ENCODE measurements around the gene SIVA1. TPM values are rescaled to one million over a fixed set of nuclear protein-coding genes. Genes with fewer than 3 reads are reported as not detected.
A peak's percentile ranks its signal among the peaks of the same experiment; 100 is the strongest.

The SIVA1 gene
- total and polyA plus RNA-seq, 4 donors, result 67.5 to 212 (median 128) TPM

GRCh38 chr14:104708606-104709268 is 44.2 kb upstream of the SIVA1 start:
- no peaks in the 10 kb centered on the region for H3K9me3 ChIP-seq (ENCODE audit: control insufficient read depth in 4 of 4, insufficient read depth in 3 of 4, low read length in 3 of 4)
- H3K9ac ChIP-seq (ENCODE audit: insufficient read depth in 1 of 2, low read length in 2 of 2), result no peak overlapping the region
- peaks cover 0 to 68% (median 17%) of the 10 kb centered on the region in 4 donors for H3K36me3 ChIP-seq (ENCODE audit: control insufficient read depth in 4 of 4, insufficient read depth in 4 of 4, low read length in 4 of 4)
- H3K4me1 ChIP-seq (ENCODE audit: control insufficient read depth in 5 of 5, insufficient read depth in 5 of 5, low read length in 5 of 5), result no peaks in the 10 kb centered on the region
- TF ChIP-seq CTCF (IDR thresholded peaks at IDR 0.05; ENCODE audit: control extremely low read depth, extremely low read depth), result peak; percentile 87
- ATAC-seq (ENCODE audit: insufficient read depth, low FRiP score) (peak; percentile 74), DNase-seq (peak; percentile 66 to 74 (median 66))
- H3K27ac ChIP-seq (ENCODE audit: low read depth in 1 of 2, low read length in 1 of 2), result no peak overlapping the region
- no peak overlapping the region for H3K4me3 ChIP-seq
- WGBS, 2 donors, result 55 to 56% methylated on average over 20 of the region's 20 CpGs
- H3K27me3 ChIP-seq (ENCODE audit: control insufficient read depth in 3 of 3, insufficient read depth in 3 of 3, low read length in 2 of 3), result no peaks in the 10 kb centered on the region

GRCh38 chr14:104709387-104710039 is 43.4 kb upstream of the SIVA1 start:
- WGBS, 2 donors, result 89 to 91% methylated on average over 18 of the region's 18 CpGs
- H3K4me1 ChIP-seq (ENCODE audit: control insufficient read depth in 5 of 5, insufficient read depth in 5 of 5, low read length in 5 of 5), result no peaks in the 10 kb centered on the region
- no peak for ATAC-seq (ENCODE audit: insufficient read depth, low FRiP score)
- H3K27ac ChIP-seq (ENCODE audit: low read depth in 1 of 2, low read length in 1 of 2), result no peak overlapping the region
- H3K9me3 ChIP-seq (ENCODE audit: control insufficient read depth in 4 of 4, insufficient read depth in 3 of 4, low read length in 3 of 4), result no peaks in the 10 kb centered on the region
- H3K27me3 ChIP-seq (ENCODE audit: control insufficient read depth in 3 of 3, insufficient read depth in 3 of 3, low read length in 2 of 3), result no peaks in the 10 kb centered on the region
- TF ChIP-seq CTCF (IDR thresholded peaks at IDR 0.05; ENCODE audit: control extremely low read depth, extremely low read depth), result no peak
- no peak overlapping the region for H3K9ac ChIP-seq (ENCODE audit: insufficient read depth in 1 of 2, low read length in 2 of 2)
- no peak for DNase-seq
- no peak overlapping the region for H3K4me3 ChIP-seq
- H3K36me3 ChIP-seq (ENCODE audit: control insufficient read depth in 4 of 4, insufficient read depth in 4 of 4, low read length in 4 of 4), result peaks cover 0 to 68% (median 13%) of the 10 kb centered on the region in 4 donors

GRCh38 chr14:104710071-104710735 is 42.7 kb upstream of the SIVA1 start:
- TF ChIP-seq CTCF (IDR thresholded peaks at IDR 0.05; ENCODE audit: control extremely low read depth, extremely low read depth), result no peak
- Histone ChIP-seq H3K4me1 (ENCODE audit: control insufficient read depth in 5 of 5, insufficient read depth in 5 of 5, low read length in 5 of 5) (no peaks in the 10 kb centered on the region), H3K9ac (ENCODE audit: insufficient read depth in 1 of 2, low read length in 2 of 2) (no peak overlapping the region), H3K27me3 (ENCODE audit: control insufficient read depth in 3 of 3, insufficient read depth in 3 of 3, low read length in 2 of 3) (no peaks in the 10 kb centered on the region), H3K9me3 (ENCODE audit: control insufficient read depth in 4 of 4, insufficient read depth in 3 of 4, low read length in 3 of 4) (no peaks in the 10 kb centered on the region), H3K36me3 (ENCODE audit: control insufficient read depth in 4 of 4, insufficient read depth in 4 of 4, low read length in 4 of 4) (peaks cover 0 to 75% (median 12%) of the 10 kb centered on the region in 4 donors), H3K27ac (ENCODE audit: low read depth in 1 of 2, low read length in 1 of 2) (no peak overlapping the region), H3K4me3 (no peak overlapping the region)
- 94% methylated on average over 34 of the region's 34 CpGs for WGBS, 2 donors
- ATAC-seq (ENCODE audit: insufficient read depth, low FRiP score), result no peak
- no peak for DNase-seq
